ENCODE data around the gene KLF1.
A peak's percentile ranks its signal among the peaks of the same experiment; 100 is the strongest.

Gene KLF1

DNA sequence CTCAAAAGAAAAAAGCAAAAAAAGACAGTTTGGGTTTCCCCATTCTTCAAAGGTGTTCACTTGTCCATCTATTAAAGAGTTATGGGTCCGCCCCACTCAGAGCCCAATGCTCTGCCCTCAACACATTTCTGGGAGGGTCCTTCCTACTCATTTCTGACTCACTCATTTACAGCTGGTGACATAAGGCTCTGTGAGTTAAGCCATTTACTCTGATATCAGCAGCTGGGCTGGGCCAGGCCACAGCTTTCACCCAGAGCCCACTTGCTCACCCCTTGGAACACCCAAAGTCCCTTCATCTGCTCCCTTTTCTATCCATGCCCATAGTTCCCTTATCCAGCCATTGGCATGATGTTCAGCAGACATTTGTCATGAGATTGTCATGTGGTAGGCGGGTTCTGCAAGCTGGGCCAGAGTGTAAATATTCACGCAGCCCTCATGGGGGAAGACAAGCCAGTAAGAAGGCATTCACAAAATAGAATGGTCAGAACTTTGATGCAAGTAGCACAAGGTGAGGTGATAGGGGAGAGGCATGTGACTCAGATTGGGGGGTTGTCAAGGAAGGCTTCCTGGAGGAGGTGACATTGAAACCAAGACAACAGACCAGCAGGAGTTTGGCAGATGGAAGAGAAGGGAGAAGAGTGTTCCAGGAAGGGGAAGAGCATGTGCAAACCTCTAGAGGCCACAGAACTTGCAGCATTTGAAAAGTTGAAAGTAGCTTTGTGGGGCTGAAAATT, 42.8 kb downstream of the KLF1 start:
- in situ Hi-C loops (cut with HindIII; ENCODE audit: low pct_ligation_motif_present, low pct_unique_long_range_greater_than_20kb, low sequenced_read_pairs) = no loop called here
- DNase-seq = no peak

DNA sequence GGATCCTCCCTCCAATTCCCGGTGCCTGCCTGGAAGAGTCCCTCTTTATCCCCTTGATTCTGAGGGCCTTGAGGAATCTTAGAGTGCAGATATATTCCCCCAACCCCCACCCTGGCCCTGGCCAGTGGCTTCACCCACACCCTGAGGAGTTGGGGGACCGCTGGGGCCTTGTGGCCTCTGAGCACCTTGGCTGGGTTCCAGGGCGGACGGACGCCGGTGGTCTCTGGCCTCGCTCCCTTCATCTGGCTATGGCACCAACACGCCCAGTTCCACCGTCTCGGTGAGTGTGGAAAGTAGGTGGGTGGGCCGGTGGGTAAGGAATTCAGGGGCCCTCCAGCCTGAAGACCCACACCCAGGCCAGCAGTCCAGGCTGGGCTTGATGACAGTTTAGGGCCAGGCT, 43.7 kb downstream of the KLF1 start:
- in situ Hi-C loops (cut with HindIII; ENCODE audit: low pct_ligation_motif_present, low pct_unique_long_range_greater_than_20kb, low sequenced_read_pairs) = no loop called here

GRCh38 chr19:12842511-12842910, 44.5 kb downstream of the KLF1 start:
- DNase-seq = no peak
- in situ Hi-C loops (cut with HindIII; ENCODE audit: low pct_ligation_motif_present, low pct_unique_long_range_greater_than_20kb, low sequenced_read_pairs) = no loop called here

More for the DNA sequence above, 43.7 kb downstream of the KLF1 start:
- no peak for DNase-seq

GRCh38 chr19:12841094-12841493, 45.9 kb downstream of the KLF1 start:
- in situ Hi-C loops (cut with HindIII; ENCODE audit: low pct_ligation_motif_present, low pct_unique_long_range_greater_than_20kb, low sequenced_read_pairs) = no loop called here
- DNase-seq = no peak

- peak; percentile 45 for DNase-seq
- in situ Hi-C loops (cut with HindIII; ENCODE audit: low pct_ligation_motif_present, low pct_unique_long_range_greater_than_20kb, low sequenced_read_pairs) = no loop called here
These were observed 46.6 kb downstream of the KLF1 start for GRCh38 chr19:12840091-12841079.

GRCh38 chr19:12838886-12839756, 47.9 kb downstream of the KLF1 start:
- in situ Hi-C loops (cut with HindIII; ENCODE audit: low pct_ligation_motif_present, low pct_unique_long_range_greater_than_20kb, low sequenced_read_pairs) = no loop called here
- no peak for DNase-seq

GRCh38 chr19:12838182-12838885, 48.7 kb downstream of the KLF1 start, which contains the start of gene MAST1:
Gene MAST1, plus strand, starts transcription at chr19:12838515. Its CDS starts 58 bp downstream, at chr19:12838573.
- peak; percentile 56 for DNase-seq
- in situ Hi-C loops (cut with HindIII; ENCODE audit: low pct_ligation_motif_present, low pct_unique_long_range_greater_than_20kb, low sequenced_read_pairs) = no loop called here

DNA sequence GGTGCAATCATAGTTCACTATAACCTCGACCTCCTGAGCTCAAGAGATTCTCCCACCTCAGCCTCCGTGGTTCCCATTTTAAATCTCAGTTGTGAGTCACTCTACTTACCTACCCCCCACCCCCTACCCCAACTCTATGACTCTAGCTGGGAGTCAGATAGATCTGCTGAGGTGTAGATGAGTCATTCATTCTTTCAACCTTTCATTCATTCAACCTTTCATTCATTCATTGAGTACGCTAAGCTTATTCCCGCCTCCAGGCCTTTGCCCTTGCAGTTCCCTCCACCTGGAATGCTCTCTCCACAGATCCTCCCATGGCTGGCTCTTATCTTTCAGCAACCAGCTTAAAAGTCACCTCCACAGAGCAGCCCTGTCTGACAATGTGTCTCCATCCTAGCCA, 49.8 kb downstream of the KLF1 start:
- no peak for DNase-seq
- in situ Hi-C loops (cut with HindIII; ENCODE audit: low pct_ligation_motif_present, low pct_unique_long_range_greater_than_20kb, low sequenced_read_pairs) = no loop called here

GRCh38 chr19:12836529-12836863, 50.5 kb downstream of the KLF1 start:
- in situ Hi-C loops (cut with HindIII; ENCODE audit: low pct_ligation_motif_present, low pct_unique_long_range_greater_than_20kb, low sequenced_read_pairs) = no loop called here
- no peak for DNase-seq

- DNase-seq = peak; percentile 24
- in situ Hi-C loops (cut with HindIII; ENCODE audit: low pct_ligation_motif_present, low pct_unique_long_range_greater_than_20kb, low sequenced_read_pairs) = no loop called here
These were observed 51.8 kb downstream of the KLF1 start for GRCh38 chr19:12834976-12835757.

DNA sequence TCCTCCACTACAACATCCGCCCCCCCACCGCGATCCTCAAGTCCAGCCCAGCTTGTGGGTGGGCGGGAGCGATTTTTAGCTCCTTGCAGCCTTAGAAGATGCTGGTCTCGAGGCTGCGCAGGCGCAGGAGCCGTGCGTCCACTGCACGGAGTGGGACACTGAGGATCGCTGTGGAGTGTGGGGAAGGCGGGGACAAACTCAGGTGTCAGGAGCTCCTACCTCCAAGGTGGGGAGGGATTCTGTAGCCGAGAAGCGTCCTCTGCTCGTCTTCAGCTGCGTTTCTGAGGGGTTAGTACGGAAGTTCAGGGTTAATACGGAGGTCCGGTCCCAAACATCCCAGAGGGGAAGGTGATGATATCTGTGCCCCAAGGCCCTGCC, 52.4 kb downstream of the KLF1 start, which contains the start of gene RTBDN:
RTBDN (minus strand) TSS at position 14 of the 378 bp plus-strand sequence. CDS start 4,600 bp downstream, outside the sequence.
- in situ Hi-C loops (cut with HindIII; ENCODE audit: low pct_ligation_motif_present, low pct_unique_long_range_greater_than_20kb, low sequenced_read_pairs) = no loop called here
- no peak for DNase-seq

All from ACHN (cell line).